ELF-1 (cell line): Measurements from ENCODE around the gene ACVR1B.

ENCODE experiments used
- DNase-seq: peaks from one replicate; pipeline ENCODE4 v3.0.0-alpha.2; 2016; ENCODE audit warnings: low read depth, low spot score

The ACVR1B gene

DNA sequence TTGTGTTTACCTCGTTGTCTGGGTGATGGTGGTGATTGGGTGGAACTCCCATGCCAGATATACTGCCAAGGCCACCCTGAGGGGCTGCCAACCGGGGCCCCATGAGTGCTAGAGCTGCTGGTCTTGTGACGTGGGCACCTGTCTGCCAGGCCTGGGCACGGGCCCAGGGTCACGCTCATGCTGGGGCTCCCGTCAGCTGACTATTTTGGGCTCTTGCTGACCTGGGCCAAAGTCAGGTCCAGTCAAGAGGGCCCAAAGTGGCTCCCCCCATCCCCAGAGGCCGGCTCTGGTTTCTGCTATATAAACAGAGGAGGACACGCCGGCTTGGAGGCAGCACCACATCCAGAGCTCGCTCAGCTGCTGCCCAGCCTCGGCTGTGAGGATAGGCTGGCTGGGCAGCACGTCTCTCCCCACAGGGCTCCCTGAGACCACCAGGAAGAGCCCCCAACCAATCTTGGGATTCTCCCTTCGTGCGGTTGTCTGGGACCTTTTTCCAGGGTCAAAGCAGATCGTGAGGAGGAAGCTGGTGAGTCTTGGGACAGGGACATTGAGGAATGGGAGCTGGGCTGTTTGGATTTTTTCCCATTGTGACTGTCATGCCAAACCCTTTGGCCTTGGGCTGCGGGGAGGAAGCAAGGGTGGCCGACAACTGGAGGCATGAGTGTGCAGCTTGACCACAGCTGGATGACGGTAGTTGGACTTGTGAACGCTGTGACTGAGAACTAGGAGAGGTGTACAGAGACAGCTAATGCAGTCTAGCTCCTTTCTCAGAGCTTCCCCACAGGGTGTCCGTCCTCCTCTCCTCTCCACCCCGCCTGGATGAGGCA lies 92.1 kb downstream of the ACVR1B start:
- DNase-seq = no peak

DNA sequence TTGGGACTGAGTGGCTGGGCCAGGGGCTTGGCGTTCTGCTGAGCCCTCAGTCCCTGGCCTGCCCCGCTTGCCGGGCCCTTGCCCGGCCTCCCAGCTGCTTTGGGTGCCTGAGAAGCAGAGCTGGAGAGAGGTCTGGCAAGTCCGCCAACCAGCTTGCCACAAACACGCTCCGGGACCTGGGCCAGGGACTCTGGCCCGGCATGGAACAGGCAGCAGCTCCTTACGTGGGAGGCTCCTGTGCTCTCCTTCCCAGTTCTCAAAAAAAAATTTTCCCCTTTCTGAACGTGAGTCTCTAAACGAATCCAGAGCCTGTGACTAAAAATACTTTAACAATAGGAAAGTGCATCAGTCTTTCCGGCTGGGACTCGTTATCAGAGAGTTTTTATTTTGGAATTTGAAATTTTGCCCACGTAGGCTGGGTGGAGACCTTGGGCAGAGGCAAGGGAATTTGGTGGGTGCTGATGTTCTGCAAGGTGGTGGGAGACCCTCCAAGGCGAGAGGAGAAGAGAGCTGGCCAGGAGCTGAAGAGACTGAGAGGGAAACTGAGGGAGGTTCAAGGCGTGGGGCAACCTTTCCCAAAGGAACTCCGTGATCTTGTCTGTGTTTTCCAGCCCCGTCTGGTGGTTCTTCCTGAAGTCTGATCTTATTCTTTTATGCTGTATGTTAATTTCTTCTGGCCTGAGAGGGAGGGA lies 92.9 kb downstream of the ACVR1B start:
- DNase-seq = no peak

GRCh38 chr12:52045794-52046199 lies 94.3 kb downstream of the ACVR1B start:
- no peak for DNase-seq
